Gastrocnemius medialis (tissue), 4 donors: ENCODE data around the gene SHISA6.

Experiments used
- POLR2A ChIP-seq, 2 donors: fragments of 450-650 bp; IDR thresholded peaks; one replicate each; pipeline ENCODE4 v1.6.1; 2017; ENCODE audit warnings: antibody characterized with exemption in 2 of 2, mild to moderate bottlenecking in 2 of 2, moderate library complexity in 2 of 2
- TF ChIP-seq, protein P1 (sequence below), 5 experiments: fragments of 450-650 bp in 3 of 5; fragments of 200-600 bp in 2 of 5; sonication (generic) in 2 of 5; IDR thresholded peaks in 4 of 5; conservative IDR thresholded peaks in 1 of 5; 1 replicate in 4 of 5; 2 replicates in 1 of 5; pipeline ENCODE4 v1.5.1; 2016 to 2019; ENCODE audit warnings: antibody characterized with exemption in 5 of 5, mild to moderate bottlenecking in 3 of 5, moderate library complexity in 3 of 5

DNA sequence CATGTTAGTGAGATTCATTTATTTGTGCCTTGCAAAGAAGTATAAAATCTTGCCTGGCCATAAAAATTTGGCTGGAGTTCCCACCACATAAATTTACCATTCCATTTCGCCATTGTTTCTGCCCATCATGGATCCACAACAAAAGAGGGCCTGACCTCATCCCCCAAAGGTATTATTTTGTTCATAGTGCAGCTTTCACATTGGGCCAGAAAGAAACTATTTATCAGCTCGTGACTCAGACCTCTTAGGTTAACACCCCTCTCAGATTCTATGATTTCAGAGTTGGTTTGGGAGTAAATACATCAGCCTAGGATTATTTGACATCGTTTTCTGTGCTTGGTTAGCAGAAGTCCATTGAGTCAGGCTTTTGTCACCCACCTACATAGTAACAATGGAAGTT is 108.1 kb downstream of the SHISA6 start:
- TF ChIP-seq, protein P1, sequence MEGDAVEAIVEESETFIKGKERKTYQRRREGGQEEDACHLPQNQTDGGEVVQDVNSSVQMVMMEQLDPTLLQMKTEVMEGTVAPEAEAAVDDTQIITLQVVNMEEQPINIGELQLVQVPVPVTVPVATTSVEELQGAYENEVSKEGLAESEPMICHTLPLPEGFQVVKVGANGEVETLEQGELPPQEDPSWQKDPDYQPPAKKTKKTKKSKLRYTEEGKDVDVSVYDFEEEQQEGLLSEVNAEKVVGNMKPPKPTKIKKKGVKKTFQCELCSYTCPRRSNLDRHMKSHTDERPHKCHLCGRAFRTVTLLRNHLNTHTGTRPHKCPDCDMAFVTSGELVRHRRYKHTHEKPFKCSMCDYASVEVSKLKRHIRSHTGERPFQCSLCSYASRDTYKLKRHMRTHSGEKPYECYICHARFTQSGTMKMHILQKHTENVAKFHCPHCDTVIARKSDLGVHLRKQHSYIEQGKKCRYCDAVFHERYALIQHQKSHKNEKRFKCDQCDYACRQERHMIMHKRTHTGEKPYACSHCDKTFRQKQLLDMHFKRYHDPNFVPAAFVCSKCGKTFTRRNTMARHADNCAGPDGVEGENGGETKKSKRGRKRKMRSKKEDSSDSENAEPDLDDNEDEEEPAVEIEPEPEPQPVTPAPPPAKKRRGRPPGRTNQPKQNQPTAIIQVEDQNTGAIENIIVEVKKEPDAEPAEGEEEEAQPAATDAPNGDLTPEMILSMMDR (IDR thresholded peaks at IDR 0.05 in 4 of 5, conservative IDR thresholded peaks at IDR 0.05 in 1 of 5): no peak
- TF ChIP-seq POLR2A (IDR thresholded peaks at IDR 0.05): no peak
